SK-N-MC (cell line): Measurements from ENCODE around the gene R3HDM4.

Experiments
- EZH2 ChIP-seq: fragments of 200-600 bp; sonication (generic); IDR thresholded peaks from one replicate; pipeline ENCODE4 v1.6.1; 2017; ENCODE audit warnings: antibody characterized with exemption
- FOXP2 ChIP-seq: optimal IDR thresholded peaks from 2 replicates; pipeline ENCODE3; 2011; ENCODE audit warnings: mild to moderate bottlenecking, moderate library complexity; ENCODE audit not compliant: insufficient read depth; ENCODE audit errors: extremely low read length, control extremely low read depth
- POLR2AphosphoS5 ChIP-seq: IDR thresholded peaks from 2 replicates; pipeline ENCODE4 v1.6.1; 2012; ENCODE audit warnings: mild to moderate bottlenecking, low read depth, low read length, borderline replicate concordance

DNA sequence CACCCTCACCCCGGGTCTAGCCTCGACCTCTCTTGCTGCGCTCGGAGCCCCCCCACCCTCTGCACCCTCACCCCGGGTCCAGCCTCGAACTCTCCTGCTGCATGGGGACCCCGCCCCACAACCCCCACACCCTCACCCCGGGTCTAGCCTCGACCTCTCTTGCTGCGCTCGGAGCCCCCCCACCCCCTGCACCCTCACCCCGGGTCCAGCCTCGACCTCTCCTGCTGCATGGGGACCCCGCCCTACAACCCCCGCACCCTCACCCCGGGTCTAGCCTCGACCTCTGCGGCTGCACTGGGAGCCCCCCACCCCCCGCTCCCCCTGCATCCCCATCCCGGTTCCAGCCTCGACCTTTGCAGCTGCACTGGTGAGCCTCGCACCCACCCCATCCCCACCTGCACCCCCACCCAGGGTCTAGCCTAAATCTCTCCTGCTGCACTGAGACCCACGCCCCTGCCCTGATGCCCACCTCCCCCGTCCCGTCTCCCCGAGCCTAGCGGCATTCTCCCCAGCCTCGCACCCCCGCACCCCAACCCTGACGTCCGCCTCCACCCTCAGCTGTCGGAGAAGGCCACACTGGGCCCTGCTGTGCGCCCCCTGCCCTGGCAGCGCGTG, 51.8 kb downstream of the R3HDM4 start:
- TF ChIP-seq POLR2AphosphoS5 (no peak), FOXP2 (no peak), EZH2 (no peak)
